Nephron (organoid): Measurements from ENCODE around the gene DCAF15.

Experiments
- H3K27ac Mint-ChIP-seq, 3 experiments: 2 replicates each; pipeline ENCODE4 v1.8.0; 2020; ENCODE audit warnings: mixed read lengths in 3 of 3, mild to moderate bottlenecking in 2 of 3, moderate library complexity in 1 of 3
- H3K27me3 Mint-ChIP-seq: 2 replicates; pipeline ENCODE4 v1.8.0; 2021; ENCODE audit warnings: low read depth, mild to moderate bottlenecking, moderate library complexity, mixed read lengths
- H3K36me3 Mint-ChIP-seq: 2 replicates; pipeline ENCODE4 v1.8.0; 2020; ENCODE audit warnings: low read depth, mixed read lengths
- H3K4me1 Mint-ChIP-seq: 2 replicates; pipeline ENCODE4 v1.8.0; 2020; ENCODE audit warnings: mixed read lengths
- H3K4me3 Mint-ChIP-seq, 3 experiments: 2 replicates each; pipeline ENCODE4 v1.8.0; 2020; ENCODE audit warnings: mild to moderate bottlenecking in 3 of 3, mixed read lengths in 3 of 3, moderate library complexity in 2 of 3
- H3K9me3 Mint-ChIP-seq: 2 replicates; pipeline ENCODE4 v1.8.0; 2020; ENCODE audit warnings: mixed read lengths
- TF ChIP-seq, protein P1 (sequence below), 3 experiments: fragments of 200-600 bp; sonication (generic); IDR thresholded peaks; one replicate each; pipeline ENCODE4 v1.5.0; 2021; ENCODE audit warnings: antibody characterized with exemption in 3 of 3; ENCODE audit not compliant: unreplicated experiment in 3 of 3

DCAF15 gene

DNA sequence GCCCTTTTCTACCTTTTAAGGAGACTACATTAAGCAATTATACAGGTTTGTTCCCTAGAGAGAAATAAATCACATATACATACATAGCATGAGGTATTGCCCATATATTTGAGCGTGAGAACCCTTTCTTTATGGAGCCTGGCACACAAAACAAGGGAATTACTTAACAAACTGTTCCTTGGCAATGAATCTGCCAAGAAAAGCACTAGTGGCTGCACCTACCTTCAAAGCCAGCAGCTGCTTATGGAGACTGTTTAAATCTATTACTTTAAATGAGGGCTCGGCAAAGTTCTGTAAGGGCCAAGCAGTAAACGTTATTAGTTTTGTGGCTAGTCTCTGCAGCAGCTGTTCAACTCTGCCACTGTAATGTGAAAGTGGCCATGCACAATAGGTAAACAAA is 46.8 kb downstream of the DCAF15 start:
- TF ChIP-seq, protein P1, sequence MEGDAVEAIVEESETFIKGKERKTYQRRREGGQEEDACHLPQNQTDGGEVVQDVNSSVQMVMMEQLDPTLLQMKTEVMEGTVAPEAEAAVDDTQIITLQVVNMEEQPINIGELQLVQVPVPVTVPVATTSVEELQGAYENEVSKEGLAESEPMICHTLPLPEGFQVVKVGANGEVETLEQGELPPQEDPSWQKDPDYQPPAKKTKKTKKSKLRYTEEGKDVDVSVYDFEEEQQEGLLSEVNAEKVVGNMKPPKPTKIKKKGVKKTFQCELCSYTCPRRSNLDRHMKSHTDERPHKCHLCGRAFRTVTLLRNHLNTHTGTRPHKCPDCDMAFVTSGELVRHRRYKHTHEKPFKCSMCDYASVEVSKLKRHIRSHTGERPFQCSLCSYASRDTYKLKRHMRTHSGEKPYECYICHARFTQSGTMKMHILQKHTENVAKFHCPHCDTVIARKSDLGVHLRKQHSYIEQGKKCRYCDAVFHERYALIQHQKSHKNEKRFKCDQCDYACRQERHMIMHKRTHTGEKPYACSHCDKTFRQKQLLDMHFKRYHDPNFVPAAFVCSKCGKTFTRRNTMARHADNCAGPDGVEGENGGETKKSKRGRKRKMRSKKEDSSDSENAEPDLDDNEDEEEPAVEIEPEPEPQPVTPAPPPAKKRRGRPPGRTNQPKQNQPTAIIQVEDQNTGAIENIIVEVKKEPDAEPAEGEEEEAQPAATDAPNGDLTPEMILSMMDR (IDR thresholded peaks at IDR 0.05; ENCODE audit: unreplicated experiment in 3 of 3), result no peak
- Mint-ChIP-seq H3K27me3 (no peaks in the 10 kb centered on the region), H3K4me3 (no peak overlapping the region), H3K27ac (no peak overlapping the region), H3K9me3 (peaks cover 7% of the 10 kb centered on the region), H3K4me1 (peaks cover 16% of the 10 kb centered on the region), H3K36me3 (peaks cover 27% of the 10 kb centered on the region)

DNA sequence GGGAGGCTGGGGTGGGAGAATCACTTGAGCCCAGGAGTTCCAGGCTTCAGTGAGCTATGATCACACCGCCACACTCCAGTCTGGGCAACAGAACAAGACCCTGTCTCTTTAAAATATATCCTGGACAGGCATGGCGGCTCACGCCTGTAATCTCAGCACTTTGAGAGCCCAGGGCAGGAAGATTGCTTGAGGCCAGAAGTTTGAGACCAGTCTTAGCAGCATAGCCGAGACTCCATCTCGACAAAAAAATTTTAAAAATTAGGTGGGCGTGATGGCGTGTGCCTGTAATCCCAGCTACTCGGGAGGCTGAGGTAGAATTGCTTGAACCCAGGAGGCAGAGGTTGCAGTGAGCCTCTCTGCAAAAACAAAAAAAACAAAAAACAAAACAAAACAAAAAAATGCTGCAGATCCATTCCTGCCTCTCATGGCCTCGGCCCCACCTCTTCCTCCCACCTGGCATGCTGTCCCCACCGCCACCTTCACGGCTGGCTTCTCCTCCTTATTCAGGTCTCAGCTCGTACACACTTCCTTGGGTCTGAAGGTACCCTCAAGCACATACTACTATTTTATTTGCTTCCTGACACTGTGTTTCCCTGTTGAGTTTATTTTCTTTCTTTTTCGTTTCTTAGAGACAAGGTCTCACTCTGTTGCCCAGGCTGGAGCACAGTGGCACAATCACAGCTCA is 48.5 kb downstream of the DCAF15 start:
- H3K27ac Mint-ChIP-seq, result peak overlapping the region in 2 of 3 experiments; percentile 74 to 88
- H3K4me1 Mint-ChIP-seq, result peaks cover 27% of the 10 kb centered on the region
- H3K9me3 Mint-ChIP-seq, result peaks cover 7% of the 10 kb centered on the region
- peaks cover 27% of the 10 kb centered on the region for H3K36me3 Mint-ChIP-seq
- TF ChIP-seq, protein P1 (IDR thresholded peaks at IDR 0.05; ENCODE audit: unreplicated experiment in 3 of 3), result no peak
- no peaks in the 10 kb centered on the region for H3K27me3 Mint-ChIP-seq
- H3K4me3 Mint-ChIP-seq, result no peak overlapping the region

DNA sequence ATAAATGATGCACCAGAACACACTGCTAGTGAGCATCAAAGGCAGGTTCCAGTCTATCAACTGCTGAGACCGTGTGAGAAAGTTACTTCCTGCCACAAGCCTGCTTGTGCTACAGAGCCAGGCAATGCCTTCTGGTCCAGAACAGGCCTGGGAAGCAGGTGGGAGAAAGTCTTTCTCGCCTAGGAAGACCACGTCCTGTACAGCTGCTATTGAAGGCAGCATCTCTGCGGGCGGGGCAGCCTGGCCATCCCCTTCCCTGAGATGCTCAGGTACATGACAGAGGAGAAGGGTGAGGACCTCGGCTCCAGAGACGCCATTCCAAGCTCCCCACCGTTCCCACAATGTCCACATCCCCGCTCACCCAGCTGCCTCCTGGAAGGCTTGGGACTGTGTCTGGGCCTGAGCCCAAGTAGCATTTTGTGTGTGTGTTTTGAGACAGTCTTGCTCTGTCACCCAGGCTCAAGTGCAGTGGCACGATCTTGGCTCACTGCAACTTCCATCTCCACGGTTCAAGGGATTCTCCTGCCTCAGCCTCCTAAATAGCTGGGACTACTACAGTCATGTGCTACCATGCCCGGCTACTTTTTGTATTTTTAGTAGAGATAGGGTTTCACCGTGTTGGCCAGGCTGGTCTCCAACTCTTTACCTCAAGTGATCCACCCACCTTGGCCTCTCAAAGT is 50.4 kb downstream of the DCAF15 start:
- Mint-ChIP-seq H3K9me3 (peaks cover 7% of the 10 kb centered on the region), H3K4me1 (peaks cover 27% of the 10 kb centered on the region), H3K27ac (peak overlapping the region; percentile 75 to 85 (median 83)), H3K36me3 (peaks cover 27% of the 10 kb centered on the region), H3K4me3 (peak overlapping the region; percentile 32 to 78 (median 63)), H3K27me3 (no peaks in the 10 kb centered on the region)
- TF ChIP-seq, protein P1 (IDR thresholded peaks at IDR 0.05; ENCODE audit: unreplicated experiment in 3 of 3), result no peak

DNA sequence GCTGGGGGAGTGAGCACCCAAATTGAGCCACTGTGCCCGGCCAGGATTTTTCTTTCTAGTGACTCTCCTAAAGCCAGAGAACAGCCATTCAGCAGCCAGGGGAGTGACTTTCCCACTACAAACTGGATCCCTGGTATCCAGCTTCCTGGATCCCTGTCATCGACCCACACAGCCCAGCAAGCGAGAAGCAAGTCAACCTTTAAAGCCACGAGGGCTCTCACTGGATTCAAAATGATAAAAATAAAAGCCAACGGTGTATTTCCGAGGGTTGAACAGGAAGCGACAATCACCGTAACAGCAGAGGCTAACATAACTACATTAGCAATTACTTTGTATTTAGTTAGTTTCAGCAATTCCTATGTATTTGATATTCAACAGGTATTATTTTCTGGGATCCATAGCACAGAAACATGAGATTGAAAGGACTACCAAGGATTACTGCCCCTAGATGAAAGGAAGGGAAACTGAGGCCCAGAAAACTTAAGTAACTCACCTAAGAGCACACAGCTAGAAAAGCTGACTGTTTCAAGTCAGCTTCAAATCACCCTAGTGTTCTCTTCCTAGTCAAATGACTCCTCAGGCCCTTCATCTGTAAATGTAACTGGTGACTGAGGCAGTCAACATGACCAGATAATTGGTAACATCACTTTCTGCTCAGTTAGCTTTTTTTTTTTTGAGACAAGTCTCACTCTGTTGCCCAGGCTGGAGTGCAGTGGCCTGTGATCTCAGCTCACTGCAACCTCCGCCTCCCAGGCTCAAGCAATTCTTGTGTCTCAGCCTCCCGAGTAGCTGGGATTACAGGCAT is 51.1 kb downstream of the DCAF15 start:
- Mint-ChIP-seq H3K4me3 (peak overlapping the region; percentile 32 to 78 (median 63)), H3K27ac (peak overlapping the region; percentile 75 to 85 (median 83)), H3K4me1 (peaks cover 27% of the 10 kb centered on the region), H3K9me3 (peaks cover 7% of the 10 kb centered on the region), H3K36me3 (peaks cover 21% of the 10 kb centered on the region), H3K27me3 (no peaks in the 10 kb centered on the region)
- TF ChIP-seq, protein P1 (IDR thresholded peaks at IDR 0.05; ENCODE audit: unreplicated experiment in 3 of 3), result no peak

DNA sequence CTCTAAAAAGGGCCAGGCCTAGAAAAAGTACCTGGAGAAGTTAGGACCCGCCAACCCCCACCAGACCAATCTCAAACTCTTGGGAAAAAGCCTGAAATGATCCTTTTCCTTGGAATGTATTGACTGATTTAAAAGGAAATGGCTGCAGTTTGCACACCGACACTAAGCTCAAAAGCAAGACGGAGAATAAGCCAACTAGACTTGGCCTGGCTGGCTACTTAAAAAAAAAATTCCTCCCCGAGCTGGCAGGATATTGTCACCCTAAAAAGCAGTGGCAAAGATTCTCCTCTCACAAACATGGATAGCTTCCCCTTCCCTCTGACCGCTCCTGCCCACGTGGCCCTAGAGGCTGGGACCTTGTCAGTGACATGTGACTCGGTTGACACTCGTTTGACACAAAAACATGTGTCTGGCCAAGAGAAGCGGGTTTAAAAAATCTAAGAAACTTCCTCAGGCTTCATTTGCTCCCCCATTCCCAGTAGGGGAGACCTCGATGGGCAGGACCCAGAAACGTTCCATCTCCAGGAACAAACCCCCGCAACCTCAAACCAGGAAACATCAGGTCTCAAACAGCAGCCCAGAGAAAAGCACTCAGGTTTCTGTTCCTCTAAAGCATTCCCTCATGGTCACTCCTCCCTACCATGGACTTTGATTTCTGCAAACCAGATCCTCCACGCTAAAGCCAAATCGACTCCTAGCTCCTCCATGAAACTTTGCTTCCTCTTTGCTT is 52.5 kb downstream of the DCAF15 start:
- Mint-ChIP-seq H3K4me1 (peaks cover 27% of the 10 kb centered on the region), H3K27me3 (no peaks in the 10 kb centered on the region), H3K4me3 (peak overlapping the region; percentile 78 to 95 (median 90)), H3K9me3 (peaks cover 2% of the 10 kb centered on the region), H3K27ac (peak overlapping the region; percentile 88 to 95 (median 94)), H3K36me3 (peaks cover 13% of the 10 kb centered on the region)
- TF ChIP-seq, protein P1 (IDR thresholded peaks at IDR 0.05; ENCODE audit: unreplicated experiment in 3 of 3), result no peak
